ENCODE data around the gene KLF7.

Gene KLF7

GRCh38 chr2:207123776-207124391 is 41.9 kb downstream of the KLF7 start:
- DNase-seq, result no peak

GRCh38 chr2:207123335-207123744 is 42.4 kb downstream of the KLF7 start:
- no peak for DNase-seq

- no peak for DNase-seq
Measured at GRCh38 chr2:207122651-207123334, 43.0 kb downstream of the KLF7 start.

GRCh38 chr2:207121784-207122183 is 44.0 kb downstream of the KLF7 start:
- DNase-seq, result no peak

DNA sequence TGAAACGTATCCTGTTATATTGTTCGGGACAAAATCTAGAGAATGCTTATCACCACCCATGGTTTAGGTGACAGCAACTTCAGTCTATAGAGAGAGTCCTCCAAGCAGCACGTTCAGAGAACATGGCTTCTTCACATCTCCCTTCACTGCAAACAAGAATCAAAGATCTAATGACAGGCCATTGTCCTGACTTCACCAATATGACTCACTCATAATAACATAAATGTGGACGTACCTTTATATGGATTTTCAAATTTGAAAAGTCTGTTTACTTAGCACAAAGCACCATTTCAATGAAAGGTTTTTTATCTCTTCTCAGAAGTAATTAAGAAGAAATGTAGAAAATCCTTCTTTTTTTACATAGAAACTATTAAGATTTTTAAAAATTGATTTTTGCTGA is 46.7 kb downstream of the KLF7 start:
- no peak for DNase-seq

GRCh38 chr2:207117668-207118067 is 48.1 kb downstream of the KLF7 start:
- no peak for DNase-seq

- no peak for DNase-seq
Measured at GRCh38 chr2:207115715-207116364, 49.9 kb downstream of the KLF7 start.

DNA sequence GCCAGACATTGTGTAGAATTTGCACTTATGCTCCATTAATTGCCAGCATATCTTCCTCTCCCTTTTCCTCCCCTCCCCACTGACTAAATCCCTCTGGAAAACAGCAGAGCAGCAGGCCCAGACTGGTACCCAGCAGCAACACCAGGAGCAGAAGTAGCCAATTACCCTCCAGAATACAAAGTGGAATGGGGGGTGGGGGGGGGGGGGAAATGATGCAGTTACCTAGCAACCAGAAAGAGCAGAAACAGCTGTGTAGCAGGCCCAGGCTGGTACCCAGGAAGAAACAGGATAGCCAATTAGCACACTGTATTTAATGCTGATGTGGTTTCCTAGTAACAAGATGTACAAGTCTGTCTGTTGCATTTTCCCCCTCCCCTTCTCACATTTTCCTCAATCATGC is 52.3 kb downstream of the KLF7 start:
- DNase-seq, result no peak

- no peak for DNase-seq
Measured at GRCh38 chr2:207112785-207113184, 53.0 kb downstream of the KLF7 start.

DNA sequence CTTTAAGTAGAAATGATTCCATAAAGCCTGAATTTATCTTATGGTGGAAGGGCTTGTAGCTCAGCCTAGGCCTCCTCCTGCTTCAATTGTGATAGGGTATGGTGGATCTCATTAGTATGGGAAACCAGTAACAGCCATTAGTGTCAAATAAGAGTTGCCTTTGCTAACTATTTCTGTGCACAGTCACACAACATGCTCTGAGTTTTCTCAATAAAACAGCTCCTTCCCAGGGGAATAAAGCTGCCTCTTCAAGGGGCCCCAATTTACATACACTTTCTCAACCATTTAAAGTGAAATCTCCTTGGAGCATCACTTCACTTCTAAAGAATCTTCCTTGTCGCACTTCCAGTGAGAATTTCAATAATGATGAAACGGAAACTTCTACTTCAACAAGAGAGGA is 53.4 kb downstream of the KLF7 start:
- no peak for DNase-seq

DNA sequence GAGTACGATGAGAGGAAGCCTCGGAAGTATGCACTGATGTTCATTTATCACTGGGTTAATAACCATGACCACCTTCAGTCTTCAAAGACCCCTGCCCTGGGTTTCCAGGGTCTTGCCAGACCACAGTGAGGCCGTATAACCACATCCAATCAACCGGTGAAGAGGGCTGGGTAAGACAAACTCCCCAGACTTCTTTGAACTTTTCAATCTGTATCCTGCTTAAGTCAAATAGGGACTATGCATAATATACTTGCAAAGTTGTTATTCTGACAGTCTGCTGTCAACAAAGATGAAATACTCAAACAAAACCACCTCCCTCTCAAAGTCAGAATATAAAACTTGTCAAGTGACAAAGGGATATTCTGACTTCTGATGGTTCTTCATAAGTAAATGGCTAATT is 54.0 kb downstream of the KLF7 start:
- no peak for DNase-seq

DNA sequence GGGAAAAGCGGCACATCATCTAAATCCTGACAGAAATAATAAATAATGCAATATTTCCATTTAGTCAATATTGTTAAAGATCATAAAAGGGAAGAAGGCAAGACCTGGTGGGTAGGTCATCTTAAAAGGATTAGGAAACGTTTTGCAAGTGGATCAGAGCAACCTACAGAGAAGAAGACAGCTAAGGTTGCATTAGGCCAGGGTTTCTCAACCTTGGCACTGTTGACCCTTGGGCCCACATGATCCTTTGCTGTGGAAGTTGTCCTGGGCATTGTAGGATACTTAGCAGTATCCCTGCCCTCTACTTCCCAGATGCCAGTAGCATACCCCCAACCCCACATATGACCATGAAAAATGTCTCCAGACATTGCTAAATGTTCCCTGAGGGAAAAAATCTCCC is 55.0 kb downstream of the KLF7 start:
- peak; percentile 40 to 63 for DNase-seq

DNA sequence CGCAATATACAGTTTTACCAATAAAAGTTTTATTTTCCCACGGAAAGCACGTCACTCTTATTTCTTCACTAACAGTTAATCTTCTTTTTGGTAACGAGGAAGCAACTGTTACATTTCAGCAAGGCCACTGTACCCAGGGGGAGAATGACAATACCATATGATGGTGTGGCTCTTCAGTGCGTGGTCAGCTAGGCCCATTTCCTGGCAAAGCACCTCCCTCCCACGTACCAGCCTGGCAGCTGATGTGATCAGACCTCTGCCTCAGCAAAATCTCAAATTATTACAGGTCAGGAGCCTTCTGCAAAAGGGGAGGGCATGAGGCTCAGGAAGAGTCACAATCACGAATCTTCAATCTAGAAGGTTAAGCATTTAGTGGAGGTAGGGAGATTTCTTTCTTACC is 55.4 kb downstream of the KLF7 start:
- no peak for DNase-seq

DNA sequence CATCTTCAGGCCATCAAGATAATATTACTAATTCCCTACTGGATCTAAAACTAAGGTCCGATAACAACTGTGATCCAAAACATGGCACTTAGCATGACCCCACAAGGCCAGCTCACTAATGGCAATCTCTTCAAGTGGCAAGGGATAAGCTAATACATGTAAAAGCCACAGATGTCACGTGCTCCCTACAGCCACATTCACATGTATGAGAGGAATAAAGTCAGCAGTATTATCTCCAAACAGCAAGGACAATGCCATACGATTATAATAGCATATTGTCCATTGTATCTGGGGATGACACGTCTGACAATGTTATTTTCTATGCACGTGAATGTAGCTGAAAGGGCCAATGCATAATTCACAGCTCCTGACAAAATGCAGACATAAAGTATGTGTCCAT is 56.0 kb downstream of the KLF7 start:
- DNase-seq, result no peak

DNA sequence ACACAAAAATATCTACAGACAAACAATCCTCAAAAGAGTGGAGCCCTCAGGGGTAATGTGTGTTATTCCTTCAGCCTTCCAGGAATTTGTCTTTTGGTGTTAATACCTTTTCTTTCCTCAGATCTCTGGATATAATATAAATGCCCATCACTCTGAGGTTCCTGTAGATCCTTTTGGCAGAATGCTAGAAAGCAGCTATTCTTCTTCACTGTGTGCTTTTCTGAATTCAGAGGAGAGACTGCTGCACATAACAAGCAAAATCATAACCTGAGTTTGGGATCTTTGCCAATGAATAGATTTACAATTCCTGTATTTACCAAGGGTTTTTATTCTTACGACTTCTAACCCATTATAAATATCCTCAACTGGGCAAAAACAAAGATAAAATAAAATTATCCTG is 57.3 kb downstream of the KLF7 start:
- no peak for DNase-seq

DNA sequence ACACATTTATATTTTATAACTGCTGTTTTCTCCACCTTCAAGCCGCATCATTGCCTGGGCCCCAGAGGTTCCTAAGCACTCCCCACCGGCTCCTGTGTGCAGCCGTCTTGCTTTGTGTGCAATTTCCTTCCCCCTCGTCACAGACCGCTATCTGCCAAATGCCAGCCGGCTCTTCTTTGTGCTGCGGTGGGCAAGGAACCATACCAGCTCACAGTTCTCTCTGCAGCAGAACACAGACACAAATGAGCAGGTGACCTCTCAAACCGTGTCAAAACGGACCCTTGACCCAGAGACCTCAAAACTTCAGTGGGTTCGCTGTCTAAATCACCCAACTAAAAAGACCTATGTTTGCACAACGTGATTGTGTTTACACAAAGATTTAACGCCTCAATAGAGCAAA is 58.2 kb downstream of the KLF7 start:
- DNase-seq, result no peak

DNA sequence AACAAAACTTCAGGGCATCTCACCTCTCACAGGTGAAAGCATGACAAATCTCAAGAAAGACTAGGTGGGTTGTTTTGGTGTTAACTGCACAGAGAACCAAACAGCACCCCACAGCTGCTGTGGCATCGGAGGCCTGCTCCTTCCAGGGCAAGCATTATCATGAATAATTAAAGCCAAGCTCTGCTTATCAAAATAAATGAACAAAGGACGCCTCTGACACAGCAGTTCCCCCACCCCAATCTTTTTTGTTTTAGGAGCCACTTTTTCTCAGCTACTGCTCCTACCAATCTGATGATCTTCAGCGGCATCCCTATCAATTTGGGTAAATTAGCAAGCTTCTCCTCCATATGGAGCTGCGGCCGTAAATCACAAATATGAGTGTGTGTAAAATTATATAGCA is 58.6 kb downstream of the KLF7 start:
- no peak for DNase-seq

DNA sequence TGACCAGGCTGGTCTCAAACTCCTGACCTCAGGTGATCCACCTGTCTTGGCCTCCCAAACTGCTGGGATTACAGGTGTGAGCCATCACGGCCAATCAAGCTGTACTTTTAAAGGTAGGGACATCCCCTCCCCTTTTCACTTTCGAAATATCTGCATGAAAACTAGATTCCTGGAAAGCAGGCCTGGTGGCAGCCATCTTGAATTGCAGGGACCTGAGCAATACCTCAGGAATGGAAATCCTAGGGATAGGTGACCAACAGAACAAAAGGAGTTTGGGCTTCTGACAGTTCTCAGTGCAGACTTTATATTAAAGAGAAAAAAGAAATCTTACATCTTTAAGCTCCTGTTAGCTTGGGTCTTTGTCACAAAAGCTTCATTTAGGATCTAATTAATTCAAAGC is 62.6 kb downstream of the KLF7 start:
- DNase-seq, result no peak

- DNase-seq, result no peak
Measured at GRCh38 chr2:207101984-207102383, 63.8 kb downstream of the KLF7 start.

- DNase-seq, result no peak
Measured at GRCh38 chr2:207097278-207097677, 68.5 kb downstream of the KLF7 start.

- no peak for DNase-seq
Measured at GRCh38 chr2:207095963-207096362, 69.8 kb downstream of the KLF7 start.

GRCh38 chr2:207093234-207093633 is 72.5 kb downstream of the KLF7 start:
- no peak for DNase-seq

DNA sequence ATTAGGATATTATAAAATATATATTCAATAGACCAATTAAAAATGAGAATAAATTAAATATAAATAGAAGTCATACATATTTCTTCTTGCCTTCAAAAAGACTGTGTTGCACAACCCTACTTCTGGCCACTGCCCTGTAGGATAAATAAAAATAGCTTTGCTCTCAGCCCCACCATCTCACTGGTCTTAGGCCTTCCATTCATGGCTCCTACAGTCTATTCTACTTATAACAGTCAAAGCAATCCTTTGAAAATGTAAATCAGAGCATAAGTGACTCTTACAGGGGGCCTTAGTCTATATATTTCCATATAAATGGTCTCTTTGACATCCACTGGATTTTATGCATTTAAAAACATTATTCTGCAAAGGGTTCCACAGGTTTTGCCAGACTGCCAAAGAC is 72.9 kb downstream of the KLF7 start:
- DNase-seq, result no peak

- no peak for DNase-seq
Measured at GRCh38 chr2:207091928-207092327, 73.8 kb downstream of the KLF7 start.
